ENCODE data around the gene TMPRSS15. TPM values are rescaled to one million over a fixed set of nuclear protein-coding genes. Genes with fewer than 3 reads are reported as not detected.
"Not testable (repeated sequence)": the region's sequence is repeated elsewhere in the genome, so short reads cannot be mapped to it uniquely, and the experiment has no call there.

TMPRSS15 gene
- total RNA-seq, 1 donor from 2014 or later = not detected

- H3K9me3 Mint-ChIP-seq; H3K27me3 Mint-ChIP-seq (ENCODE audit: low read depth); DNase-seq (ENCODE audit: low spot score); H3K4me3 Mint-ChIP-seq (ENCODE audit: low read depth); H3K4me1 Mint-ChIP-seq (ENCODE audit: low read depth); H3K27ac Mint-ChIP-seq; intact Hi-C loops (cut with micrococcal nuclease); H3K36me3 Mint-ChIP-seq (ENCODE audit: low read depth): not testable (repeated sequence)
Observed at GRCh38 chr21:18382934-18383619, 20.5 kb downstream of the TMPRSS15 start.

GRCh38 chr21:18382141-18382540, 21.4 kb downstream of the TMPRSS15 start:
- Mint-ChIP-seq H3K36me3 (ENCODE audit: low read depth) (no peaks in the 10 kb centered on the region), H3K27ac (no peak overlapping the region), H3K9me3 (no peaks in the 10 kb centered on the region), H3K27me3 (ENCODE audit: low read depth) (no peaks in the 10 kb centered on the region), H3K4me1 (ENCODE audit: low read depth) (no peaks in the 10 kb centered on the region), H3K4me3 (ENCODE audit: low read depth) (no peak overlapping the region)
- DNase-seq (ENCODE audit: low spot score) = no peak
- intact Hi-C loops (cut with micrococcal nuclease) = no loop called here

GRCh38 chr21:18373606-18374005, 30.0 kb downstream of the TMPRSS15 start:
- Mint-ChIP-seq H3K4me1 (ENCODE audit: low read depth) (no peaks in the 10 kb centered on the region), H3K27me3 (ENCODE audit: low read depth) (no peaks in the 10 kb centered on the region), H3K9me3 (peaks cover 5% of the 10 kb centered on the region), H3K4me3 (ENCODE audit: low read depth) (no peak overlapping the region), H3K27ac (no peak overlapping the region), H3K36me3 (ENCODE audit: low read depth) (no peaks in the 10 kb centered on the region)
- DNase-seq (ENCODE audit: low spot score) = no peak
- intact Hi-C loops (cut with micrococcal nuclease) = no loop called here

- Mint-ChIP-seq H3K4me3 (ENCODE audit: low read depth) (no peak overlapping the region), H3K27ac (no peak overlapping the region), H3K9me3 (peaks cover 9% of the 10 kb centered on the region), H3K27me3 (ENCODE audit: low read depth) (no peaks in the 10 kb centered on the region), H3K36me3 (ENCODE audit: low read depth) (no peaks in the 10 kb centered on the region), H3K4me1 (ENCODE audit: low read depth) (no peaks in the 10 kb centered on the region)
- no peak for DNase-seq (ENCODE audit: low spot score)
- intact Hi-C loops (cut with micrococcal nuclease) = no loop called here
Observed at GRCh38 chr21:18370301-18370700, 33.3 kb downstream of the TMPRSS15 start.

GRCh38 chr21:18369115-18369514, 34.5 kb downstream of the TMPRSS15 start:
- no peak for DNase-seq (ENCODE audit: low spot score)
- no peak overlapping the region for H3K4me3 Mint-ChIP-seq (ENCODE audit: low read depth)
- no peaks in the 10 kb centered on the region for H3K36me3 Mint-ChIP-seq (ENCODE audit: low read depth)
- intact Hi-C loops (cut with micrococcal nuclease) = no loop called here
- H3K27me3 Mint-ChIP-seq (ENCODE audit: low read depth) = no peaks in the 10 kb centered on the region
- H3K9me3 Mint-ChIP-seq = peaks cover 4% of the 10 kb centered on the region
- H3K4me1 Mint-ChIP-seq (ENCODE audit: low read depth) = no peaks in the 10 kb centered on the region
- H3K27ac Mint-ChIP-seq = no peak overlapping the region

GRCh38 chr21:18368205-18368604, 35.4 kb downstream of the TMPRSS15 start:
- intact Hi-C loops (cut with micrococcal nuclease) = no loop called here

GRCh38 chr21:18356801-18357200, 46.8 kb downstream of the TMPRSS15 start:
- Mint-ChIP-seq H3K36me3 (ENCODE audit: low read depth) (no peaks in the 10 kb centered on the region), H3K27ac (no peak overlapping the region), H3K9me3 (peaks cover under 1% of the 10 kb centered on the region), H3K27me3 (ENCODE audit: low read depth) (no peaks in the 10 kb centered on the region), H3K4me3 (ENCODE audit: low read depth) (no peak overlapping the region), H3K4me1 (ENCODE audit: low read depth) (no peaks in the 10 kb centered on the region)
- DNase-seq (ENCODE audit: low spot score) = no peak
- intact Hi-C loops (cut with micrococcal nuclease) = no loop called here

More at GRCh38 chr21:18368205-18368604, 35.4 kb downstream of the TMPRSS15 start:
- H3K36me3 Mint-ChIP-seq (ENCODE audit: low read depth) = no peaks in the 10 kb centered on the region
- H3K27ac Mint-ChIP-seq = no peak overlapping the region
- H3K9me3 Mint-ChIP-seq = peaks cover 4% of the 10 kb centered on the region
- no peaks in the 10 kb centered on the region for H3K4me1 Mint-ChIP-seq (ENCODE audit: low read depth)
- no peak for DNase-seq (ENCODE audit: low spot score)
- H3K4me3 Mint-ChIP-seq (ENCODE audit: low read depth) = no peak overlapping the region
- no peaks in the 10 kb centered on the region for H3K27me3 Mint-ChIP-seq (ENCODE audit: low read depth)

- Mint-ChIP-seq H3K27me3 (ENCODE audit: low read depth) (no peaks in the 10 kb centered on the region), H3K4me1 (ENCODE audit: low read depth) (no peaks in the 10 kb centered on the region), H3K4me3 (ENCODE audit: low read depth) (no peak overlapping the region), H3K27ac (no peak overlapping the region), H3K36me3 (ENCODE audit: low read depth) (no peaks in the 10 kb centered on the region), H3K9me3 (no peaks in the 10 kb centered on the region)
- intact Hi-C loops (cut with micrococcal nuclease) = no loop called here
- DNase-seq (ENCODE audit: low spot score) = no peak
Observed at GRCh38 chr21:18354947-18355346, 48.6 kb downstream of the TMPRSS15 start.

- Mint-ChIP-seq H3K27me3 (ENCODE audit: low read depth) (no peaks in the 10 kb centered on the region), H3K9me3 (peaks cover 10% of the 10 kb centered on the region), H3K36me3 (ENCODE audit: low read depth) (no peaks in the 10 kb centered on the region), H3K4me3 (ENCODE audit: low read depth) (no peak overlapping the region), H3K4me1 (ENCODE audit: low read depth) (no peaks in the 10 kb centered on the region), H3K27ac (no peak overlapping the region)
- DNase-seq (ENCODE audit: low spot score) = no peak
- intact Hi-C loops (cut with micrococcal nuclease) = no loop called here
Observed at GRCh38 chr21:18350216-18350615, 53.4 kb downstream of the TMPRSS15 start.

- H3K4me1 Mint-ChIP-seq (ENCODE audit: low read depth) = no peaks in the 10 kb centered on the region
- H3K27ac Mint-ChIP-seq = no peak overlapping the region
- H3K36me3 Mint-ChIP-seq (ENCODE audit: low read depth) = no peaks in the 10 kb centered on the region
- intact Hi-C loops (cut with micrococcal nuclease) = no loop called here
- H3K9me3 Mint-ChIP-seq = peaks cover 10% of the 10 kb centered on the region
- H3K4me3 Mint-ChIP-seq (ENCODE audit: low read depth) = no peak overlapping the region
- no peaks in the 10 kb centered on the region for H3K27me3 Mint-ChIP-seq (ENCODE audit: low read depth)
- no peak for DNase-seq (ENCODE audit: low spot score)
Observed at GRCh38 chr21:18349468-18349867, 54.1 kb downstream of the TMPRSS15 start.

GRCh38 chr21:18340387-18340942, 63.1 kb downstream of the TMPRSS15 start:
- Mint-ChIP-seq H3K27ac (no peak overlapping the region), H3K4me3 (ENCODE audit: low read depth) (no peak overlapping the region), H3K4me1 (ENCODE audit: low read depth) (no peaks in the 10 kb centered on the region), H3K27me3 (ENCODE audit: low read depth) (no peaks in the 10 kb centered on the region), H3K36me3 (ENCODE audit: low read depth) (no peaks in the 10 kb centered on the region), H3K9me3 (peaks cover 13% of the 10 kb centered on the region)
- intact Hi-C loops (cut with micrococcal nuclease) = no loop called here
- no peak for DNase-seq (ENCODE audit: low spot score)

- peaks cover 8% of the 10 kb centered on the region for H3K9me3 Mint-ChIP-seq
- H3K27ac Mint-ChIP-seq = no peak overlapping the region
- no peaks in the 10 kb centered on the region for H3K27me3 Mint-ChIP-seq (ENCODE audit: low read depth)
- H3K4me3 Mint-ChIP-seq (ENCODE audit: low read depth) = no peak overlapping the region
- no peak for DNase-seq (ENCODE audit: low spot score)
- H3K4me1 Mint-ChIP-seq (ENCODE audit: low read depth) = no peaks in the 10 kb centered on the region
- no peaks in the 10 kb centered on the region for H3K36me3 Mint-ChIP-seq (ENCODE audit: low read depth)
- intact Hi-C loops (cut with micrococcal nuclease) = no loop called here
Observed at GRCh38 chr21:18335651-18336236, 67.8 kb downstream of the TMPRSS15 start.

GRCh38 chr21:18334066-18334465, 69.5 kb downstream of the TMPRSS15 start:
- Mint-ChIP-seq H3K27me3 (ENCODE audit: low read depth) (no peaks in the 10 kb centered on the region), H3K4me3 (ENCODE audit: low read depth) (no peak overlapping the region), H3K4me1 (ENCODE audit: low read depth) (no peaks in the 10 kb centered on the region), H3K36me3 (ENCODE audit: low read depth) (no peaks in the 10 kb centered on the region), H3K27ac (no peak overlapping the region), H3K9me3 (peaks cover 8% of the 10 kb centered on the region)
- intact Hi-C loops (cut with micrococcal nuclease) = no loop called here
- no peak for DNase-seq (ENCODE audit: low spot score)
